PC-3 (cell line): Measurements from ENCODE around the gene CNIH3. TPM values are rescaled to one million over a fixed set of nuclear protein-coding genes. Genes with fewer than 3 reads are reported as not detected.

Source experiments
- ATAC-seq: fragments of 200-7000 bp; cut with Tn5 transposase; 2 replicates; pipeline ENCODE4 v1.9.1; 2020; ENCODE audit warnings: mild to moderate bottlenecking, moderate library complexity
- BruUV-seq: library from RNA; stranded (reverse); fragments of 400-500 nt; replicated peaks from 2 replicates; lab custom pipeline; 2021; lab: Mats Ljungman, UMichigan
- CTCF ChIA-PET: fragments of 300-600 bp; sonication (Branson Sonifier 250); formaldehyde crosslinking; loops from one replicate; lab custom pipeline; 2022; ENCODE audit warnings: antibody characterized with exemption; lab: Charles Lee
- POLR2A ChIA-PET: fragments of 300-600 bp; sonication (Branson Sonifier 250); formaldehyde crosslinking; loops from one replicate; lab custom pipeline; 2022; ENCODE audit warnings: antibody characterized with exemption; ENCODE audit not compliant: unreplicated experiment; lab: Charles Lee
- DNase-seq: peaks from one replicate; pipeline ENCODE4 v3.0.0-alpha.2; 2015
- H2AFZ ChIP-seq: fragments of 300-600 bp; sonication (generic); 2 replicates; pipeline ENCODE4 v1.6.0; 2016; ENCODE audit warnings: antibody characterized with exemption, low read length
- H3F3A ChIP-seq: fragments of 300-600 bp; sonication (generic); one replicate; pipeline ENCODE4 v1.6.0; 2017; ENCODE audit warnings: antibody characterized with exemption, low read length, control low read depth, mild to moderate bottlenecking; ENCODE audit not compliant: unreplicated experiment
- H3K27ac ChIP-seq: fragments of 300-600 bp; sonication (generic); 2 replicates; pipeline ENCODE4 v1.5.1; 2016; ENCODE audit warnings: mild to moderate bottlenecking, low read length
- H3K27me3 ChIP-seq: fragments of 300-600 bp; sonication (generic); 2 replicates; pipeline ENCODE4 v1.6.1; 2016; ENCODE audit warnings: low read length, mixed read lengths
- H3K36me3 ChIP-seq: fragments of 300-600 bp; sonication (generic); 2 replicates; pipeline ENCODE4 v1.6.1; 2016; ENCODE audit warnings: low read depth, mixed run types, low read length, mixed read lengths
- H3K4me1 ChIP-seq: fragments of 300-600 bp; sonication (generic); 2 replicates; pipeline ENCODE4 v1.5.1; 2016; ENCODE audit warnings: low read length; ENCODE audit not compliant: insufficient read depth
- H3K4me2 ChIP-seq: fragments of 300-600 bp; sonication (generic); 2 replicates; pipeline ENCODE4 v1.6.0; 2016; ENCODE audit warnings: low read length
- H3K4me3 ChIP-seq: fragments of 300-600 bp; sonication (generic); 2 replicates; pipeline ENCODE4 v1.5.1; 2016; ENCODE audit warnings: mild to moderate bottlenecking, low read length, mixed read lengths
- H3K79me2 ChIP-seq: fragments of 300-600 bp; sonication (generic); 2 replicates; pipeline ENCODE4 v1.6.1; 2017; ENCODE audit warnings: low read length, mixed read lengths
- H3K9ac ChIP-seq: fragments of 300-600 bp; sonication (generic); 2 replicates; pipeline ENCODE4 v1.6.0; 2016; ENCODE audit warnings: mild to moderate bottlenecking, low read length
- H3K9me2 ChIP-seq: fragments of 300-600 bp; sonication (generic); replicated peaks from 2 replicates; pipeline ENCODE4 v1.6.1; 2016; ENCODE audit warnings: mixed run types, low read length, mixed read lengths
- H3K9me3 ChIP-seq: fragments of 300-600 bp; sonication (generic); 2 replicates; pipeline ENCODE4 v1.6.1; 2016; ENCODE audit warnings: low read length, mixed read lengths
- H4K20me1 ChIP-seq: fragments of 300-600 bp; sonication (generic); 2 replicates; pipeline ENCODE4 v1.6.1; 2016; ENCODE audit warnings: low read length, mixed read lengths
- CTCF ChIP-seq: fragments of 300-600 bp; sonication (generic); conservative IDR thresholded peaks from 2 replicates; pipeline ENCODE4 v1.5.1; 2017; ENCODE audit warnings: antibody characterized with exemption, low read depth, mild to moderate bottlenecking, low read length
- EZH2 ChIP-seq: fragments of 300-600 bp; sonication (generic); IDR thresholded peaks from one replicate; pipeline ENCODE4 v1.6.1; 2017; ENCODE audit warnings: antibody characterized with exemption, mild to moderate bottlenecking, low read length; ENCODE audit not compliant: unreplicated experiment
- EZH2phosphoT487 ChIP-seq: fragments of 300-600 bp; sonication (generic); IDR thresholded peaks from 2 replicates; pipeline ENCODE4 v1.6.1; 2018; ENCODE audit warnings: mild to moderate bottlenecking, antibody characterized with exemption, low read length, borderline replicate concordance
- intact Hi-C: fragments of 100-400 bp; cut with micrococcal nuclease; formaldehyde crosslinking; loops from 2 replicates; pipeline ENCODE4 v1.9.0; 2023
- total RNA-seq: library from RNA; depleted of rRNA; stranded (reverse); fragments of >200 nt; gene quantifications from 2 replicates; pipeline ENCODE4 v1.2.3, GENCODE V29; 2014

Gene CNIH3
- total RNA-seq, 1 experiment from 2014 or later = 7.4 TPM

DNA sequence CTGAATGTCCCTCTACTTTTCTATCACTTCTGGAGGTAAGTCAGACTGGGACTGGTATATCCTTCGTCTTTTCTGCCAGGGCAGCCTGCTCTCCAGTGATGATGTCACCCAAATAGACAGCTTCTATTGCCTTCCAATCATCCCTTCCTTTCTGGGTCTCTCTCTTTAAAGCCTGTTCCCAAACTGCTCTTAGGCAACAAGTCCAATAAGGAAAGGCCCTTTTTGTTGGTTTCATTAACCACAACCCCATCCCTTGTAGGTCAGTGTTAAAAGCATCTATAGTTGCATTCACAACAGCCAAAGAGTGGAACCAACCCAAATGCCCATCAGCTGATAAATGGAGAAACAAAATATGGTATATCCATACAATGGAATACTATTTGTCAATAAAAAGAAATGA lies 114.4 kb downstream of the CNIH3 start:
- intact Hi-C loops = loop anchor here (10.0 kb wide), 1 partner anchor 194 kb away; the partner anchor contains the start of gene DNAH14
- no TSS peak for BruUV-seq
- H3K27ac ChIP-seq = no peak overlapping the region
- DNase-seq = no peak
- no peak overlapping the region for H3K9ac ChIP-seq
- no peak for ATAC-seq
- no peaks in the 10 kb centered on the region for H3K27me3 ChIP-seq
- no peak overlapping the region for H3K4me2 ChIP-seq
- peaks cover 24% of the 10 kb centered on the region for H3K4me1 ChIP-seq
- H3K36me3 ChIP-seq = no peaks in the 10 kb centered on the region
- H3K9me2 ChIP-seq = no peaks in the 10 kb centered on the region
- H3F3A ChIP-seq = no peaks in the 10 kb centered on the region
- POLR2A ChIA-PET = no interaction called here
- no peak for TF ChIP-seq EZH2phosphoT487
- TF ChIP-seq CTCF = no peak
- no peak for TF ChIP-seq EZH2
- no peak overlapping the region for H2AFZ ChIP-seq
- no peaks in the 10 kb centered on the region for H3K79me2 ChIP-seq
- no peak overlapping the region for H3K4me3 ChIP-seq
- no peaks in the 10 kb centered on the region for H3K9me3 ChIP-seq
- CTCF ChIA-PET = no interaction called here
- no peaks in the 10 kb centered on the region for H4K20me1 ChIP-seq

DNA sequence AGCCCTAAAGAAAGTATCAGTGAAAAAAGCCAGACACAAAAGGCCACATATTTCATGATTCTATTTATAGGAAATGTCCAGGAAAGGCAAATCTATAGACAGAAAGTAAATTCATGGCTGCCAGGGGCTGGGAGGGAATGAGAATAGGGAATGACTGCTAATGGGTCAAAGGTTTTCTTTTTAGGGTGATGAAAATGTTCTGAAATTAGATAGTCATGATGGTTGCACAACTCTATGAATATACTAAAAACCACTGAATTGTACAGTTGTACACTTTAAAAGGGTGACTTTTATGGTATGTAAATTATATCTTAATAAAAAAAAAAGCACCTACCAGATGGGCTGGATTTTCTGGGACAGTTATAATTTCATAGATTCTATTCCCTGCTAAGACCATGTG lies 114.8 kb downstream of the CNIH3 start:
- intact Hi-C loops = loop anchor here (10.0 kb wide), 1 partner anchor 194 kb away; the partner anchor contains the start of gene DNAH14
- Histone ChIP-seq H3K4me2 (no peak overlapping the region), H3K9me3 (no peaks in the 10 kb centered on the region), H3K4me3 (no peak overlapping the region), H3K79me2 (no peaks in the 10 kb centered on the region), H3K27me3 (no peaks in the 10 kb centered on the region), H3K4me1 (peaks cover 24% of the 10 kb centered on the region), H3K36me3 (no peaks in the 10 kb centered on the region), H3K9ac (no peak overlapping the region), H4K20me1 (no peaks in the 10 kb centered on the region), H2AFZ (no peak overlapping the region), H3K27ac (no peak overlapping the region), H3F3A (no peaks in the 10 kb centered on the region), H3K9me2 (no peaks in the 10 kb centered on the region)
- CTCF ChIA-PET = no interaction called here
- POLR2A ChIA-PET = no interaction called here
- BruUV-seq = no TSS peak
- ATAC-seq (no peak), DNase-seq (no peak)
- no peak for TF ChIP-seq EZH2phosphoT487
- TF ChIP-seq EZH2 = no peak

DNA sequence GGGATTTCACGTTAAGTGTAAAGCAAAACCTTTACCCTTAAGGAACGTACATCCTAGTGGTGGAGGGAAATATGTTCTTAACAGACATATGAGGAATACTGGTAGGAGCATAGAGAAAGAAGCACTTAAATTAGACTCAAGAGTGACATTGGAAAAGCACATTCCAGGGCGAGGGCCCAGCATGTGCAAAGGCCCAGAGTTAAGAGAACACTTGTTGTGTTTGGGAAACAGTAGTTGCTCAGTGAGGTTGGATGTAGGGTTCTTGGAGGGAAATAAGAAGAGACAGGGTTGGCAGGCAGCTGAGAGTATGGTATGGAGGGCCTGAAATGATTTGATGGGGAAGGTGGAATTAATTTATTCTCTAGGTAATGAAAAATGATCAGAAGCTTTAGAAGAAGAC lies 115.5 kb downstream of the CNIH3 start:
- no TSS peak for BruUV-seq

More for the DNA sequence above, 115.5 kb downstream of the CNIH3 start:
- TF ChIP-seq CTCF = no peak
- no peak for TF ChIP-seq EZH2phosphoT487
- no peak for TF ChIP-seq EZH2
- no peaks in the 10 kb centered on the region for H3K27me3 ChIP-seq
- ChIA-PET POLR2A (interaction anchor here (0.5 kb wide), 1 partner anchor 27 kb away, joined by 3 read pairs; no protein-coding TSS in a partner anchor), CTCF (no interaction called here)
- H2AFZ ChIP-seq = no peak overlapping the region
- no peak overlapping the region for H3K27ac ChIP-seq
- intact Hi-C loops = loop anchor here (10.0 kb wide), 1 partner anchor 193 kb away; the partner anchor contains the start of gene DNAH14
- H3K9me2 ChIP-seq = no peaks in the 10 kb centered on the region
- H3K36me3 ChIP-seq = no peaks in the 10 kb centered on the region
- no peaks in the 10 kb centered on the region for H3K9me3 ChIP-seq
- H3K4me2 ChIP-seq = no peak overlapping the region
- H3K9ac ChIP-seq = no peak overlapping the region
- no peaks in the 10 kb centered on the region for H3K79me2 ChIP-seq
- H3F3A ChIP-seq = no peaks in the 10 kb centered on the region
- H4K20me1 ChIP-seq = no peaks in the 10 kb centered on the region
- peaks cover 24% of the 10 kb centered on the region for H3K4me1 ChIP-seq
- no peak for ATAC-seq
- no peak for DNase-seq
- no peak overlapping the region for H3K4me3 ChIP-seq
